Measurements from ENCODE around the gene GFI1.
A peak's percentile ranks its signal among the peaks of the same experiment; 100 is the strongest.

The GFI1 gene

DNA sequence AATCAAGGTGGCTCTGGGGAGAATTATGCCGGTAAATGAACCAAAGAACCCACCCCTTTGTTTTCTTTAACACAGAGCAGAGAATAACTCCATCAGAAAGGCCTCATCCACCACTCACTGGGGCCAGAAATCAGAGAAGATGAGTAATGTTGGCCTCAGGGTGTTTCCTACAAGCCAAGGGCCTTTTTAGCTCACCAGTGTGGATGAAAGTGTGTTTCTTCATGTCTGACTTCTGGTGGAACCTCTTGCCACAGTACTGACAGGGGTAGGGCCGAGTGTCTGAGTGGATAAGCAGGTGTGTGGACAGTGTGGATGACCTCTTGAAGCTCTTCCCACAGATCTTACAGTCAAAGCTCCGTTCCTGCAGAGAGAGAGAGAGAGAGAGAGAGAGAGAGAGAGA lies 8.3 kb downstream of the GFI1 start:
- DNase-seq (ENCODE audit: extremely low read depth, insufficient read length): no peak
- no peak for TF ChIP-seq CTCF (IDR thresholded peaks at IDR 0.05; ENCODE audit: insufficient read depth, low read length, poor library complexity, severe bottlenecking)
- Histone ChIP-seq H3K27me3 (replicated peaks; ENCODE audit: control insufficient read depth, insufficient read depth, low read length) (no peaks in the 10 kb centered on the region), H3K4me3 (replicated peaks; ENCODE audit: low read depth, low read length) (no peak overlapping the region), H3K36me3 (ENCODE audit: control insufficient read depth, insufficient read depth, low read length) (peaks cover 5% of the 10 kb centered on the region)

GRCh38 chr1:92476071-92476631 lies 10.6 kb downstream of the GFI1 start:
- peaks cover 5% of the 10 kb centered on the region for H3K36me3 ChIP-seq (ENCODE audit: control insufficient read depth, insufficient read depth, low read length)
- no peak overlapping the region for H3K4me3 ChIP-seq (replicated peaks; ENCODE audit: low read depth, low read length)
- TF ChIP-seq CTCF (IDR thresholded peaks at IDR 0.05; ENCODE audit: insufficient read depth, low read length, poor library complexity, severe bottlenecking): no peak
- peak; percentile 33 for DNase-seq (ENCODE audit: extremely low read depth, insufficient read length)
- no peaks in the 10 kb centered on the region for H3K27me3 ChIP-seq (replicated peaks; ENCODE audit: control insufficient read depth, insufficient read depth, low read length)

GRCh38 chr1:92475029-92475428 lies 11.7 kb downstream of the GFI1 start:
- peaks cover 2% of the 10 kb centered on the region for H3K36me3 ChIP-seq (ENCODE audit: control insufficient read depth, insufficient read depth, low read length)
- no peak for TF ChIP-seq CTCF (IDR thresholded peaks at IDR 0.05; ENCODE audit: insufficient read depth, low read length, poor library complexity, severe bottlenecking)
- H3K4me3 ChIP-seq (replicated peaks; ENCODE audit: low read depth, low read length): no peak overlapping the region
- H3K27me3 ChIP-seq (replicated peaks; ENCODE audit: control insufficient read depth, insufficient read depth, low read length): no peaks in the 10 kb centered on the region
- DNase-seq (ENCODE audit: extremely low read depth, insufficient read length): no peak

DNA sequence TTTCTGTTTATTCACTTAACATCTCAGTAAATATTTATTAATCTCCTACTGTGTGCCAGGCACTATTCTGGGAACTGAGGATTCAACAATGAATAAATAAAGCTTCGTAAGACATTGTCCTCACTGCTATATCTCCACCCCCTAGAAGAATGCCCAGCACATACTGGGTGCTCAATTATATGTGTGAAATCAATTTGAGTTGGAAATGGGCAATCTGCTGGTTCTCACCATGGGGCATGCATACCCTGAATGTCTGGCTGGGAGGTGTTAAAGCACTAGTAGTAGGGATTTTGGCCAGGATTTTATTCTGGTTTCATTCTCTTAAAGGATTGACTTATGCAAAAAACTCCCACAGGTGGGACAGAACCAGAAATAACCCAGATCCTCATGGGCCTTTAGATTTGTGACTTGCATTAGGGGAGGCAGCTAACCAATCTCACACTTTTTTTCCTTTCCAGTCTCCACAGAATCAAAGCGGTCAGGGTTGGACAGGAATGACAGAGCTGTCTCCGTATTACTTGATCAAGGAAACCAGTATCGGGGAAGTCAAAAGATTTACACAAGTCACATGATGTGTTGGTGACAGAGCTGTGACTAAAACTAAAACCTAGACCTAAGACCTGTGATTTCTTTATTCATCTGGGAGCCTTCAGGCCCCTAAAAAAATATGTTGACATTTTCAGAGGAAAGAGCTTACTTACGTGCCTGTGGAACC lies 12.8 kb downstream of the GFI1 start:
- no peak for TF ChIP-seq CTCF (IDR thresholded peaks at IDR 0.05; ENCODE audit: insufficient read depth, low read length, poor library complexity, severe bottlenecking)
- peak; percentile 25 for DNase-seq (ENCODE audit: extremely low read depth, insufficient read length)
- Histone ChIP-seq H3K27me3 (replicated peaks; ENCODE audit: control insufficient read depth, insufficient read depth, low read length) (no peaks in the 10 kb centered on the region), H3K4me3 (replicated peaks; ENCODE audit: low read depth, low read length) (no peak overlapping the region), H3K36me3 (ENCODE audit: control insufficient read depth, insufficient read depth, low read length) (peaks cover 2% of the 10 kb centered on the region)

- H3K27me3 ChIP-seq (replicated peaks; ENCODE audit: control insufficient read depth, insufficient read depth, low read length): no peaks in the 10 kb centered on the region
These were observed 16.5 kb downstream of the GFI1 start for GRCh38 chr1:92470216-92470615.

More at GRCh38 chr1:92470216-92470615, 16.5 kb downstream of the GFI1 start:
- no peaks in the 10 kb centered on the region for H3K36me3 ChIP-seq (ENCODE audit: control insufficient read depth, insufficient read depth, low read length)
- DNase-seq (ENCODE audit: extremely low read depth, insufficient read length): no peak
- no peak for TF ChIP-seq CTCF (IDR thresholded peaks at IDR 0.05; ENCODE audit: insufficient read depth, low read length, poor library complexity, severe bottlenecking)
- H3K4me3 ChIP-seq (replicated peaks; ENCODE audit: low read depth, low read length): no peak overlapping the region

Data from GM06990 (cell line).